HG03460 (cell line): ENCODE data around the gene SYNPO.

Experiments
- ATAC-seq: cut with Tn5 transposase; IDR thresholded peaks from one replicate; pipeline ENCODE4 v1.9.1; 2021; ENCODE audit not compliant: unreplicated experiment

The SYNPO gene

GRCh38 chr5:150641824-150642566 lies 1.5 kb downstream of the SYNPO start:
- ATAC-seq: no peak

GRCh38 chr5:150642567-150642927 lies 2.1 kb downstream of the SYNPO start:
- ATAC-seq: no peak

- ATAC-seq: no peak
These were observed 2.7 kb downstream of the SYNPO start for GRCh38 chr5:150642991-150643710.

- no peak for ATAC-seq
These were observed 3.6 kb downstream of the SYNPO start for GRCh38 chr5:150644058-150644457.

GRCh38 chr5:150644514-150644913 lies 4.1 kb downstream of the SYNPO start:
- no peak for ATAC-seq

- ATAC-seq: no peak
These were observed 4.7 kb downstream of the SYNPO start for GRCh38 chr5:150645070-150645700.

- ATAC-seq: no peak
These were observed 7.1 kb downstream of the SYNPO start for GRCh38 chr5:150647275-150648251.

- no peak for ATAC-seq
These were observed 8.0 kb downstream of the SYNPO start for GRCh38 chr5:150648294-150649107.

- no peak for ATAC-seq
These were observed 8.9 kb downstream of the SYNPO start for GRCh38 chr5:150649108-150650020.

- no peak for ATAC-seq
These were observed 9.9 kb downstream of the SYNPO start for GRCh38 chr5:150650021-150651006.

GRCh38 chr5:150651382-150651781 lies 10.9 kb downstream of the SYNPO start:
- ATAC-seq: no peak

GRCh38 chr5:150651924-150652671 lies 11.6 kb downstream of the SYNPO start:
- ATAC-seq: no peak

- ATAC-seq: no peak
These were observed 12.8 kb downstream of the SYNPO start for GRCh38 chr5:150653145-150653761.

GRCh38 chr5:150653762-150654556 lies 13.5 kb downstream of the SYNPO start:
- no peak for ATAC-seq

- ATAC-seq: no peak
These were observed 14.8 kb downstream of the SYNPO start for GRCh38 chr5:150655221-150655620.
